K562 (cell line): Measurements from ENCODE around the gene OBSCN.
A peak's percentile ranks its signal among the peaks of the same experiment; 100 is the strongest.

Experiments
- ATF7 ChIP-seq: fragments of 450-650 bp; IDR thresholded peaks from 2 replicates; pipeline ENCODE4 v1.7.1; 2014; ENCODE audit warnings: mild to moderate bottlenecking, moderate library complexity
- CEBPZ ChIP-seq: fragments of 150-350 bp; IDR thresholded peaks from 2 replicates; pipeline ENCODE4 v1.6.1; 2014; ENCODE audit warnings: low read depth, mild to moderate bottlenecking, low read length, borderline replicate concordance
- CTCF ChIP-seq, 3 experiments: IDR thresholded peaks in 2 of 3; conservative IDR thresholded peaks in 1 of 3; 2 replicates each; pipeline ENCODE4 v1.5.1; 2011 to 2012; ENCODE audit warnings: low read length in 3 of 3, mild to moderate bottlenecking in 3 of 3, control low read depth in 2 of 3, improper control_type of control experiment in 1 of 3, inconsistent platforms in 1 of 3, low read depth in 1 of 3, mixed read lengths in 1 of 3, moderate library complexity in 1 of 3; ENCODE audit not compliant: insufficient read depth in 2 of 3
- ESRRA ChIP-seq: fragments of 450-650 bp; IDR thresholded peaks from 2 replicates; pipeline ENCODE4 v1.6.1; 2014; ENCODE audit warnings: low read depth, mild to moderate bottlenecking, moderate library complexity, borderline replicate concordance
- HOMEZ ChIP-seq: fragments of 250-450 bp; sonication (Bioruptor Pico); IDR thresholded peaks from 2 replicates; pipeline ENCODE4 v1.4.0; 2020; ENCODE audit warnings: mild to moderate bottlenecking, moderate library complexity
- MYC ChIP-seq, 2 experiments: fragments of 250-450 bp in 1 of 2; sonication (Bioruptor Pico) in 1 of 2; IDR thresholded peaks; 2 replicates each; pipeline versions ENCODE4 v1.5.1 to v1.6.1; 2012 to 2021; ENCODE audit warnings: low read depth in 2 of 2, borderline replicate concordance in 1 of 2, improper control_type of control experiment in 1 of 2, low read length in 1 of 2, mild to moderate bottlenecking in 1 of 2, moderate library complexity in 1 of 2
- MYNN ChIP-seq, 2 experiments: sonication (generic); formaldehyde crosslinking in 1 of 2; IDR thresholded peaks; 2 replicates each; pipeline versions ENCODE4 v1.5.0 to v1.6.1; 2016 to 2020; ENCODE audit warnings: antibody characterized with exemption in 1 of 2, missing genetic modification reagents in 1 of 2
- POLR2A ChIP-seq: fragments of 450-650 bp; conservative IDR thresholded peaks from 2 replicates; pipeline ENCODE4 v1.6.1; 2016
- REST ChIP-seq, 2 experiments: fragments of 450-650 bp; formaldehyde crosslinking in 1 of 2; IDR thresholded peaks; 2 replicates each; pipeline versions ENCODE4 v1.4.0 to v1.6.1; 2014 to 2020; ENCODE audit warnings: mild to moderate bottlenecking in 2 of 2, borderline replicate concordance in 1 of 2, low read depth in 1 of 2

- TF ChIP-seq ATF7, result no peak
- no peak for TF ChIP-seq POLR2A
- TF ChIP-seq ESRRA, result no peak
- TF ChIP-seq MYC (IDR thresholded peaks at IDR 0.05; ENCODE audit: low read depth, low read length), result no peak
- TF ChIP-seq MYC (CRISPR knock-in tag; IDR thresholded peaks at IDR 0.05; ENCODE audit: borderline replicate concordance, low read depth), result no peak
- TF ChIP-seq CTCF (IDR thresholded peaks at IDR 0.05 in 2 of 3, conservative IDR thresholded peaks at IDR 0.05 in 1 of 3; ENCODE audit: insufficient read depth in 2 of 3, low read depth in 1 of 3, low read length in 3 of 3), result peak; percentile 56 to 62 (median 58); a peak in 5 of 6 replicates
- no peak for TF ChIP-seq CEBPZ
- no peak for TF ChIP-seq HOMEZ (CRISPR knock-in tag)
- no peak for TF ChIP-seq REST (IDR thresholded peaks at IDR 0.05; ENCODE audit: borderline replicate concordance)
- TF ChIP-seq REST (CRISPR knock-in tag; IDR thresholded peaks at IDR 0.05; ENCODE audit: low read depth), result no peak
- TF ChIP-seq MYNN (IDR thresholded peaks at IDR 0.05), result no peak
- TF ChIP-seq MYNN (CRISPR knock-in tag; IDR thresholded peaks at IDR 0.05), result no peak
These were observed 19.3 kb downstream of the OBSCN start for GRCh38 chr1:228226956-228227791.
